ENCODE measurements around the gene MEP1A.

DNA sequence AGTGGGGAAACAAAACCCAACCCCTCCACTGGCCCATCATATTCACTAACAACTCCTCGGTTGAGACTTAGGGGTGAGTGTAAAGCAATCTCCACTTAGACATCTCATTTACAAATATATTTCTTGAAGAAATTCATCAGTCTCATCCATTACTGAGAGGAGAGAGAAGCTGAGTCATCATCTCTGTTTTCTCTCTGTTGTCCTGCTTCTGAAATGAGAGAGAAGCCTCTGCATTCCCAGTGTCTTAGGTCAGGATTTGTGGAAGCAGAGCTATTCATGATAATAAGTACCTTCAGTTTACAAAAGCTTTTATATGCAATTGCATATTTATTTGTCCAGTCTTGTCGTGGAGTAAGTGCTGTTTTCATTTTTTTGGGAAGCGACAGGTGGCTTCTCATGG, 879 bp downstream of the MEP1A start:
- TF ChIP-seq, protein P1, sequence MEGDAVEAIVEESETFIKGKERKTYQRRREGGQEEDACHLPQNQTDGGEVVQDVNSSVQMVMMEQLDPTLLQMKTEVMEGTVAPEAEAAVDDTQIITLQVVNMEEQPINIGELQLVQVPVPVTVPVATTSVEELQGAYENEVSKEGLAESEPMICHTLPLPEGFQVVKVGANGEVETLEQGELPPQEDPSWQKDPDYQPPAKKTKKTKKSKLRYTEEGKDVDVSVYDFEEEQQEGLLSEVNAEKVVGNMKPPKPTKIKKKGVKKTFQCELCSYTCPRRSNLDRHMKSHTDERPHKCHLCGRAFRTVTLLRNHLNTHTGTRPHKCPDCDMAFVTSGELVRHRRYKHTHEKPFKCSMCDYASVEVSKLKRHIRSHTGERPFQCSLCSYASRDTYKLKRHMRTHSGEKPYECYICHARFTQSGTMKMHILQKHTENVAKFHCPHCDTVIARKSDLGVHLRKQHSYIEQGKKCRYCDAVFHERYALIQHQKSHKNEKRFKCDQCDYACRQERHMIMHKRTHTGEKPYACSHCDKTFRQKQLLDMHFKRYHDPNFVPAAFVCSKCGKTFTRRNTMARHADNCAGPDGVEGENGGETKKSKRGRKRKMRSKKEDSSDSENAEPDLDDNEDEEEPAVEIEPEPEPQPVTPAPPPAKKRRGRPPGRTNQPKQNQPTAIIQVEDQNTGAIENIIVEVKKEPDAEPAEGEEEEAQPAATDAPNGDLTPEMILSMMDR (IDR thresholded peaks at IDR 0.05) = no peak
- no peak for TF ChIP-seq EZH2 (IDR thresholded peaks at IDR 0.05; ENCODE audit: borderline replicate concordance, insufficient read depth, low read depth, low read length, poor library complexity, severe bottlenecking)
